Measurements from ENCODE around the gene PTPN14. TPM values are rescaled to one million over a fixed set of nuclear protein-coding genes. Genes with fewer than 3 reads are reported as not detected.

PTPN14 gene
- total and polyA plus RNA-seq, 8 donors: 14.9 to 38.0 (median 17.9) TPM

GRCh38 chr1:214420341-214420740 is 131.1 kb downstream of the PTPN14 start:
- ATAC-seq: no peak
- no peak for DNase-seq
- Histone ChIP-seq H3K4me1 (no peaks in the 10 kb centered on the region), H3K36me3 (no peaks in the 10 kb centered on the region), H3K9me3 (no peaks in the 10 kb centered on the region), H3K4me3 (no peak overlapping the region), H3K27me3 (no peaks in the 10 kb centered on the region), H3K27ac (no peak overlapping the region)
- TF ChIP-seq, protein P1, sequence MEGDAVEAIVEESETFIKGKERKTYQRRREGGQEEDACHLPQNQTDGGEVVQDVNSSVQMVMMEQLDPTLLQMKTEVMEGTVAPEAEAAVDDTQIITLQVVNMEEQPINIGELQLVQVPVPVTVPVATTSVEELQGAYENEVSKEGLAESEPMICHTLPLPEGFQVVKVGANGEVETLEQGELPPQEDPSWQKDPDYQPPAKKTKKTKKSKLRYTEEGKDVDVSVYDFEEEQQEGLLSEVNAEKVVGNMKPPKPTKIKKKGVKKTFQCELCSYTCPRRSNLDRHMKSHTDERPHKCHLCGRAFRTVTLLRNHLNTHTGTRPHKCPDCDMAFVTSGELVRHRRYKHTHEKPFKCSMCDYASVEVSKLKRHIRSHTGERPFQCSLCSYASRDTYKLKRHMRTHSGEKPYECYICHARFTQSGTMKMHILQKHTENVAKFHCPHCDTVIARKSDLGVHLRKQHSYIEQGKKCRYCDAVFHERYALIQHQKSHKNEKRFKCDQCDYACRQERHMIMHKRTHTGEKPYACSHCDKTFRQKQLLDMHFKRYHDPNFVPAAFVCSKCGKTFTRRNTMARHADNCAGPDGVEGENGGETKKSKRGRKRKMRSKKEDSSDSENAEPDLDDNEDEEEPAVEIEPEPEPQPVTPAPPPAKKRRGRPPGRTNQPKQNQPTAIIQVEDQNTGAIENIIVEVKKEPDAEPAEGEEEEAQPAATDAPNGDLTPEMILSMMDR (IDR thresholded peaks at IDR 0.05): no peak
- intact Hi-C loops (cut with DNase I): no loop called here

- H3K36me3 ChIP-seq: no peaks in the 10 kb centered on the region
- no peak for ATAC-seq
- H3K4me3 ChIP-seq: no peak overlapping the region
- H3K9me3 ChIP-seq: no peaks in the 10 kb centered on the region
- TF ChIP-seq, protein P1 (IDR thresholded peaks at IDR 0.05): no peak
- H3K4me1 ChIP-seq: no peaks in the 10 kb centered on the region
- no peaks in the 10 kb centered on the region for H3K27me3 ChIP-seq
- intact Hi-C loops (cut with DNase I): no loop called here
- H3K27ac ChIP-seq: no peak overlapping the region
- no peak for DNase-seq
These were observed 131.8 kb downstream of the PTPN14 start for GRCh38 chr1:214419650-214420049.

DNA sequence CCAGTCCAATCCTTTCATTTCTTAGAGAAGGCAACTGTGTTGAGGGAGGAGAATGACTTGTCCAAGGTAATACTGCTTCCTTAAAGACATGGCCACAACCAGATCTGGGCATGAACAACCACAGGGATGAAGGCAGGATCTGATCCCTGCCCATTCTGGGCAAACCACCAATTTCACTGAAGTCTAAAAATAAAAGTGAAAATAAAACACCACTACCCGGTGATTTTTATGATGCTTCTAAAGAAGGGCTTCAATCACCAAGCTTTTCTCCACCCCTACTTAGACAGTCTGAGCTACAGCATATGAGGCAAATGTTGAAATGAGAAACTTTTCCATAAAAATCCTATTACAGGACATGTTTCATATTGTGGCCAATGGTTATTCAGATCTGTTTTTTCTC is 133.0 kb downstream of the PTPN14 start:
- ATAC-seq (no peak), DNase-seq (no peak)
- intact Hi-C loops (cut with DNase I): no loop called here
- Histone ChIP-seq H3K36me3 (no peaks in the 10 kb centered on the region), H3K4me1 (no peaks in the 10 kb centered on the region), H3K4me3 (no peak overlapping the region), H3K27me3 (no peaks in the 10 kb centered on the region), H3K27ac (no peak overlapping the region), H3K9me3 (no peaks in the 10 kb centered on the region)
- TF ChIP-seq, protein P1 (IDR thresholded peaks at IDR 0.05): no peak

DNA sequence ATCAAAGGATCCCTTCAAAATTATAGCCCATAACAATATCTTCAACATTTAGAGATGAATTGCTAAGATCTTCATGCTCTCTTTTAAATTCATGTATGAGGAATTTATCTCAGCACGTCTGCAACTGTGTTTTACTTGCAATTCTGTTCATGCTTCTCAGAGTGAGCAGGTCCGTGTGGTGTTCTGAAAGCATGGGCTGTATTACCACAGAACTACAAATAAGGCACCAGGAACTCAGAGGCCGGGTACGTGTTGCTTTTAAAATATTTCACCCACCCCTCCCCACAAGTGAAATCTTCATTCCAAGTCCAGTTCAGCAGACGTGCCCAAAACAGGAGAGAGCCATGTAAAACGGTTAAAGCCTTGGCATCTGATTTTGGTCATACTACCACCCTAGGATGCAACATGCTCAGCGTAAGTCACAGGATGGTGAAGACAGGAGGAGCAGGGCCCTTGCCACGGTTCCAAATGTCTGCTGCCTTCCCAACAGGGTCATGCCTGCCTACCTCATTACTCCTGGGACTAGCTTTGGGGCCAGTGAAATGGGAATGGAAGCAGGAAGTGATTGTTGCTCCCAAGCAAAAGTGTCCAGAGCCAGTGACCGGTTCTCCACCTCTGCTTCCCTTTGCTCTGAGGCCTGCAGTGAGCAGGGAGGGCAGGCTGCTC is 133.7 kb downstream of the PTPN14 start:
- no peaks in the 10 kb centered on the region for H3K36me3 ChIP-seq
- no peak overlapping the region for H3K4me3 ChIP-seq
- H3K9me3 ChIP-seq: no peaks in the 10 kb centered on the region
- H3K27me3 ChIP-seq: no peaks in the 10 kb centered on the region
- ATAC-seq (no peak), DNase-seq (no peak)
- TF ChIP-seq, protein P1 (IDR thresholded peaks at IDR 0.05): no peak
- no peaks in the 10 kb centered on the region for H3K4me1 ChIP-seq
- intact Hi-C loops (cut with DNase I): no loop called here
- no peak overlapping the region for H3K27ac ChIP-seq

DNA sequence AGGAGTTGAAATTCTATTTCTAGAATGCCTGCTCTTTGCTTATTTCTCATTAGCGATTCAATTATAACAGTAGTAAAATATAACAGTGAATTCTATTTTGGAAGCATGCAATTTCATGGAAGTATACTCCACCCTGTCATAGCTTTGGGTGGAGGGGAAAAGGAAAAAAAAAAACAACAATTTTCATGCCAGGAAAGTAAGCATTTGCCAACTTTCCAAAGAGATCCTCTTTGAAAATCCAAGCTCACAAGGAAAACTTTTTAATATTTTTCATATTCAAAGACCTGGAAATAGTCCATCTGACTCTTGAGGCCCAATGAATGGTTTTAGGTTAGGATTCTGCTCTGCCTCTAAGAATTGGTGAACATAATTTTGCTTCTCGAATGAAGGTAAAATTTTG is 134.5 kb downstream of the PTPN14 start:
- intact Hi-C loops (cut with DNase I): no loop called here
- no peaks in the 10 kb centered on the region for H3K36me3 ChIP-seq
- H3K9me3 ChIP-seq: no peaks in the 10 kb centered on the region
- H3K27me3 ChIP-seq: no peaks in the 10 kb centered on the region
- DNase-seq: no peak
- no peak for ATAC-seq
- H3K4me1 ChIP-seq: no peaks in the 10 kb centered on the region
- TF ChIP-seq, protein P1 (IDR thresholded peaks at IDR 0.05): no peak
- H3K27ac ChIP-seq: no peak overlapping the region
- no peak overlapping the region for H3K4me3 ChIP-seq
